Spleen (tissue), 7 donors: ENCODE data around the gene UBE2I.

Source experiments
- POLR2A ChIP-seq, 3 donors: fragments of 450-650 bp; IDR thresholded peaks; one replicate each; pipeline ENCODE4 v1.5.1; 2017; ENCODE audit warnings: antibody characterized with exemption in 3 of 3, mild to moderate bottlenecking in 1 of 3
- TF ChIP-seq, protein P1 (sequence below), 11 experiments: fragments of 200-600 bp in 7 of 11; fragments of 450-650 bp in 4 of 11; sonication (generic) in 4 of 11; IDR thresholded peaks in 8 of 11; conservative IDR thresholded peaks in 3 of 11; 1 replicate in 7 of 11; 2 replicates in 4 of 11; pipeline versions ENCODE4 v1.4.0 to v1.8.0; 2016 to 2021; ENCODE audit warnings: antibody characterized with exemption in 11 of 11, inconsistent platforms in 4 of 11, mild to moderate bottlenecking in 1 of 11
- donor health status: DM: no; HTN: no; CAD: no; lungs with moderate emphysema.
- donor health status: DM: no; HTN: no; CAD: no.
- donor health status: DM: no; HTN: no; CAD: no.

DNA sequence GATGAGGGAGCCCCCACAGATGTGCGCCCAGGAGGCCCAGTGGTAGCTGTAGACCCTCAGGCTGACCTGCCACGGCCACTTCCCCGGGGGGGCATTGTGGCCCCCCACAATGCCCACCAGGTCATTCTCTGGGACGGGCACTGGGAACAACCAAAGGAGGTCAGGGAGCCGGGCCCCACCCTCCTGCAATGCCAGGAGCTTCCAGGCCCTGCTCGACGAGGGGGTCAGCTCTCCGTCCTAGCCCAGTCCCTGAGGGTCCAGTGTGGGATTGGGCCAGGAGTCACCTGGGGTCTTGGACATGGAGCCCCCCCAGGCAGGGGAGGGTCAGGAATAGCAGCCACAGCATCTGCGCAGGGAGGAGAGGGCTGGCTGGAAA is 46.6 kb upstream of the UBE2I start:
- TF ChIP-seq, protein P1, sequence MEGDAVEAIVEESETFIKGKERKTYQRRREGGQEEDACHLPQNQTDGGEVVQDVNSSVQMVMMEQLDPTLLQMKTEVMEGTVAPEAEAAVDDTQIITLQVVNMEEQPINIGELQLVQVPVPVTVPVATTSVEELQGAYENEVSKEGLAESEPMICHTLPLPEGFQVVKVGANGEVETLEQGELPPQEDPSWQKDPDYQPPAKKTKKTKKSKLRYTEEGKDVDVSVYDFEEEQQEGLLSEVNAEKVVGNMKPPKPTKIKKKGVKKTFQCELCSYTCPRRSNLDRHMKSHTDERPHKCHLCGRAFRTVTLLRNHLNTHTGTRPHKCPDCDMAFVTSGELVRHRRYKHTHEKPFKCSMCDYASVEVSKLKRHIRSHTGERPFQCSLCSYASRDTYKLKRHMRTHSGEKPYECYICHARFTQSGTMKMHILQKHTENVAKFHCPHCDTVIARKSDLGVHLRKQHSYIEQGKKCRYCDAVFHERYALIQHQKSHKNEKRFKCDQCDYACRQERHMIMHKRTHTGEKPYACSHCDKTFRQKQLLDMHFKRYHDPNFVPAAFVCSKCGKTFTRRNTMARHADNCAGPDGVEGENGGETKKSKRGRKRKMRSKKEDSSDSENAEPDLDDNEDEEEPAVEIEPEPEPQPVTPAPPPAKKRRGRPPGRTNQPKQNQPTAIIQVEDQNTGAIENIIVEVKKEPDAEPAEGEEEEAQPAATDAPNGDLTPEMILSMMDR (IDR thresholded peaks at IDR 0.05 in 8 of 11, conservative IDR thresholded peaks at IDR 0.05 in 3 of 11) = no peak
- no peak for TF ChIP-seq POLR2A (IDR thresholded peaks at IDR 0.05)
